Mesenchymal stem cell (in vitro differentiated cells and primary cell): ENCODE data around the gene GALNT13.

Source experiments
- DNase-seq: peaks from one replicate; pipeline ENCODE4 v3.0.0-alpha.2; 2013
- H2AFZ ChIP-seq: one replicate; pipeline ENCODE4 v1.6.1; 2013; ENCODE audit warnings: low read depth, mild to moderate bottlenecking, control low read depth, inconsistent platforms, low read length, moderate library complexity
- H2AK5ac ChIP-seq: 2 replicates; pipeline ENCODE4 v1.6.1; 2013; ENCODE audit warnings: low read length, moderate library complexity, mild to moderate bottlenecking, inconsistent platforms; ENCODE audit not compliant: severe bottlenecking
- H2BK120ac ChIP-seq: one replicate; pipeline ENCODE4 v1.6.1; 2013; ENCODE audit warnings: low read depth, mild to moderate bottlenecking, inconsistent platforms, low read length, moderate library complexity
- H2BK12ac ChIP-seq, 2 experiments: one replicate each; pipeline ENCODE4 v1.6.1; 2013; ENCODE audit warnings: inconsistent platforms in 2 of 2, low read length in 2 of 2, mild to moderate bottlenecking in 2 of 2, moderate library complexity in 2 of 2, control low read depth in 1 of 2
- H2BK15ac ChIP-seq: one replicate; pipeline ENCODE4 v1.6.1; 2013; ENCODE audit warnings: mild to moderate bottlenecking, low read depth, inconsistent platforms; ENCODE audit not compliant: poor library complexity, severe bottlenecking
- H2BK5ac ChIP-seq: 2 replicates; pipeline ENCODE4 v1.6.1; 2013; ENCODE audit warnings: low read depth, mild to moderate bottlenecking, low read length, control low read depth, inconsistent platforms; ENCODE audit not compliant: poor library complexity, severe bottlenecking
- H3K14ac ChIP-seq, 2 experiments: one replicate each; pipeline ENCODE4 v1.6.1; 2013; ENCODE audit warnings: inconsistent platforms in 2 of 2, low read length in 2 of 2, control low read depth in 1 of 2, mild to moderate bottlenecking in 1 of 2, moderate library complexity in 1 of 2
- H3K18ac ChIP-seq, 2 experiments: one replicate each; pipeline ENCODE4 v1.6.1; 2013; ENCODE audit warnings: inconsistent platforms in 2 of 2, low read length in 2 of 2, control low read depth in 1 of 2, low read depth in 1 of 2, mild to moderate bottlenecking in 1 of 2
- H3K23ac ChIP-seq, 2 experiments: one replicate each; pipeline ENCODE4 v1.6.1; 2013; ENCODE audit warnings: inconsistent platforms in 2 of 2, low read length in 2 of 2, mild to moderate bottlenecking in 2 of 2, moderate library complexity in 2 of 2, control low read depth in 1 of 2
- H3K27ac ChIP-seq: 2 replicates; pipeline ENCODE4 v1.5.1; 2013; ENCODE audit warnings: mild to moderate bottlenecking, moderate library complexity, low read length, control low read depth, inconsistent platforms; ENCODE audit not compliant: poor library complexity, severe bottlenecking
- H3K27me3 ChIP-seq, 2 experiments: 2 replicates each; pipeline versions ENCODE4 v1.6.1 to v1.7.0; 2013; ENCODE audit warnings: low read length in 2 of 2, mild to moderate bottlenecking in 2 of 2, moderate library complexity in 2 of 2, control low read depth in 1 of 2, inconsistent platforms in 1 of 2; ENCODE audit not compliant: control insufficient read depth in 1 of 2, insufficient read depth in 1 of 2
- H3K36me3 ChIP-seq, 2 experiments: 2 replicates each; pipeline versions ENCODE4 v1.6.1 to v1.7.0; 2013; ENCODE audit warnings: low read length in 2 of 2, control low read depth in 1 of 2, inconsistent platforms in 1 of 2, low read depth in 1 of 2, mild to moderate bottlenecking in 1 of 2; ENCODE audit not compliant: insufficient read depth in 2 of 2, control insufficient read depth in 1 of 2
- H3K4ac ChIP-seq, 2 experiments: one replicate each; pipeline ENCODE4 v1.6.1; 2013; ENCODE audit warnings: inconsistent platforms in 2 of 2, low read length in 2 of 2, mild to moderate bottlenecking in 2 of 2, moderate library complexity in 2 of 2, control low read depth in 1 of 2, low read depth in 1 of 2
- H3K4me1 ChIP-seq: 2 replicates; pipeline ENCODE4 v1.6.1; 2013; ENCODE audit warnings: low read depth, low read length, control low read depth; ENCODE audit not compliant: control insufficient read depth, insufficient read depth
- H3K4me2 ChIP-seq: 2 replicates; pipeline ENCODE4 v1.6.1; 2013; ENCODE audit warnings: low read length, mild to moderate bottlenecking, inconsistent platforms; ENCODE audit not compliant: poor library complexity, severe bottlenecking
- H3K4me3 ChIP-seq, 2 experiments: 2 replicates each; pipeline versions ENCODE4 v1.5.1 to v1.7.0; 2013; ENCODE audit warnings: low read length in 2 of 2, mild to moderate bottlenecking in 2 of 2, control low read depth in 1 of 2, low read depth in 1 of 2; ENCODE audit not compliant: insufficient read depth in 1 of 2
- H3K79me1 ChIP-seq: replicated peaks from 2 replicates; pipeline ENCODE4 v1.6.1; 2013; ENCODE audit warnings: mild to moderate bottlenecking, control low read depth, low read length, inconsistent platforms; ENCODE audit not compliant: poor library complexity, severe bottlenecking
- H3K9ac ChIP-seq: 2 replicates; pipeline ENCODE4 v1.7.0; 2013; ENCODE audit warnings: mild to moderate bottlenecking, low read length, moderate library complexity
- H3K9me3 ChIP-seq: 2 replicates; pipeline ENCODE4 v1.7.0; 2013; ENCODE audit warnings: mild to moderate bottlenecking, low read length; ENCODE audit not compliant: control insufficient read depth
- H4K8ac ChIP-seq: one replicate; pipeline ENCODE4 v1.6.1; 2013; ENCODE audit warnings: inconsistent platforms, mild to moderate bottlenecking, low read length, moderate library complexity
- H4K91ac ChIP-seq: one replicate; pipeline ENCODE4 v1.6.1; 2013; ENCODE audit warnings: mild to moderate bottlenecking, low read length, inconsistent platforms
- WGBS: methylation state at CpG from one replicate; pipeline ENCODE4 v1.1.7; 2013; ENCODE audit warnings: mixed read lengths; 5-methylcytosine and 5-hydroxymethylcytosine counted together

GALNT13 gene

GRCh38 chr2:154293864-154294263 lies 422.1 kb downstream of the GALNT13 start:
- no peaks in the 10 kb centered on the region for H3K27me3 ChIP-seq
- H4K8ac ChIP-seq = no peak overlapping the region
- no peaks in the 10 kb centered on the region for H3K79me1 ChIP-seq
- H3K4me2 ChIP-seq = no peak overlapping the region
- H2BK5ac ChIP-seq = no peak overlapping the region
- H3K14ac ChIP-seq = no peak overlapping the region
- no peak overlapping the region for H3K4ac ChIP-seq
- no peak for DNase-seq
- H4K91ac ChIP-seq = no peak overlapping the region
- no peak overlapping the region for H3K9ac ChIP-seq
- H3K18ac ChIP-seq = no peak overlapping the region
- H3K23ac ChIP-seq = no peak overlapping the region
- peaks cover 8% of the 10 kb centered on the region for H3K9me3 ChIP-seq
- H2BK15ac ChIP-seq = no peak overlapping the region
- no peak overlapping the region for H2AK5ac ChIP-seq
- no peaks in the 10 kb centered on the region for H3K4me1 ChIP-seq
- no peak overlapping the region for H2BK120ac ChIP-seq
- no peak overlapping the region for H3K4me3 ChIP-seq
- no peak overlapping the region for H3K27ac ChIP-seq
- no peak overlapping the region for H2BK12ac ChIP-seq
- H3K36me3 ChIP-seq = no peaks in the 10 kb centered on the region
- no peak overlapping the region for H2AFZ ChIP-seq

- 81% methylated on average over 3 of the region's 3 CpGs for WGBS
- no peak overlapping the region for H2BK12ac ChIP-seq
- H3K4me1 ChIP-seq = no peaks in the 10 kb centered on the region
- no peak overlapping the region for H2BK5ac ChIP-seq
- H3K4me3 ChIP-seq = no peak overlapping the region
- no peak overlapping the region for H2AFZ ChIP-seq
- H3K18ac ChIP-seq = no peak overlapping the region
- H3K4ac ChIP-seq = no peak overlapping the region
- H2BK15ac ChIP-seq = no peak overlapping the region
- no peak overlapping the region for H4K91ac ChIP-seq
- H3K27ac ChIP-seq = no peak overlapping the region
- no peak overlapping the region for H3K23ac ChIP-seq
- H3K9me3 ChIP-seq = no peaks in the 10 kb centered on the region
- no peaks in the 10 kb centered on the region for H3K36me3 ChIP-seq
- H2AK5ac ChIP-seq = no peak overlapping the region
- H2BK120ac ChIP-seq = no peak overlapping the region
- no peak overlapping the region for H4K8ac ChIP-seq
- no peak overlapping the region for H3K4me2 ChIP-seq
- H3K9ac ChIP-seq = no peak overlapping the region
- no peak overlapping the region for H3K14ac ChIP-seq
- no peak for DNase-seq
- no peaks in the 10 kb centered on the region for H3K79me1 ChIP-seq
- H3K27me3 ChIP-seq = no peaks in the 10 kb centered on the region
These were observed 434.7 kb downstream of the GALNT13 start for GRCh38 chr2:154306266-154306970.

GRCh38 chr2:154307007-154307406 lies 435.3 kb downstream of the GALNT13 start:
- H4K8ac ChIP-seq = no peak overlapping the region
- no peak overlapping the region for H3K14ac ChIP-seq
- no peak overlapping the region for H2AK5ac ChIP-seq
- no peak overlapping the region for H4K91ac ChIP-seq
- H3K4me1 ChIP-seq = no peaks in the 10 kb centered on the region
- no peak overlapping the region for H3K9ac ChIP-seq
- H2BK120ac ChIP-seq = no peak overlapping the region
- no peak overlapping the region for H3K4me3 ChIP-seq
- H3K9me3 ChIP-seq = no peaks in the 10 kb centered on the region
- H2BK5ac ChIP-seq = no peak overlapping the region
- H2AFZ ChIP-seq = no peak overlapping the region
- WGBS = no CpG with 5 or more reads among the region's 1 CpG
- H3K4ac ChIP-seq = no peak overlapping the region
- no peak for DNase-seq
- H3K4me2 ChIP-seq = no peak overlapping the region
- H2BK12ac ChIP-seq = no peak overlapping the region
- no peak overlapping the region for H2BK15ac ChIP-seq
- H3K18ac ChIP-seq = no peak overlapping the region
- H3K27me3 ChIP-seq = no peaks in the 10 kb centered on the region
- H3K27ac ChIP-seq = no peak overlapping the region
- H3K79me1 ChIP-seq = no peaks in the 10 kb centered on the region
- no peak overlapping the region for H3K23ac ChIP-seq
- H3K36me3 ChIP-seq = no peaks in the 10 kb centered on the region

- Histone ChIP-seq H3K14ac (no peak overlapping the region), H3K4me2 (no peak overlapping the region), H2BK15ac (no peak overlapping the region), H3K27ac (no peak overlapping the region), H3K4ac (no peak overlapping the region), H3K23ac (no peak overlapping the region), H3K4me1 (no peaks in the 10 kb centered on the region), H3K36me3 (no peaks in the 10 kb centered on the region), H2AK5ac (no peak overlapping the region), H2AFZ (no peak overlapping the region), H3K9me3 (no peaks in the 10 kb centered on the region), H4K8ac (no peak overlapping the region), H4K91ac (no peak overlapping the region), H3K79me1 (no peaks in the 10 kb centered on the region), H3K27me3 (no peaks in the 10 kb centered on the region), H2BK12ac (no peak overlapping the region), H2BK5ac (no peak overlapping the region), H3K4me3 (no peak overlapping the region), H3K9ac (no peak overlapping the region), H3K18ac (no peak overlapping the region), H2BK120ac (no peak overlapping the region)
- no peak for DNase-seq
- WGBS = 97% methylated on average over 1 of the region's 2 CpGs
These were observed 452.9 kb downstream of the GALNT13 start for GRCh38 chr2:154324601-154325000.
